GM10248 (cell line): ENCODE measurements around the gene PHF11.
"Not testable (repeated sequence)": the region's sequence is repeated elsewhere in the genome, so short reads cannot be mapped to it uniquely, and the experiment has no call there.

Source experiments
- CTCF ChIA-PET: fragments of 300-600 bp; sonication (Branson Sonifier 250); formaldehyde crosslinking; extraction: SDS; loops from one replicate; lab custom pipeline; 2021; ENCODE audit warnings: antibody characterized with exemption; lab: Yijun Ruan, JAX
- POLR2A ChIA-PET: fragments of 350-650 bp; sonication (Branson Sonifier 250); formaldehyde crosslinking; extraction: SDS; loops from one replicate; lab custom pipeline; 2020; ENCODE audit warnings: antibody characterized with exemption; lab: Yijun Ruan, JAX
- DNase-seq: peaks from one replicate; pipeline ENCODE4 v3.0.0; 2012; ENCODE audit errors: extremely low spot score
- TF ChIP-seq, protein P1 (sequence below): IDR thresholded peaks from 2 replicates; pipeline ENCODE4 v1.5.1; 2012; ENCODE audit warnings: mild to moderate bottlenecking, low read depth; ENCODE audit errors: extremely low read depth, missing control alignments, control extremely low read depth

The PHF11 gene

DNA sequence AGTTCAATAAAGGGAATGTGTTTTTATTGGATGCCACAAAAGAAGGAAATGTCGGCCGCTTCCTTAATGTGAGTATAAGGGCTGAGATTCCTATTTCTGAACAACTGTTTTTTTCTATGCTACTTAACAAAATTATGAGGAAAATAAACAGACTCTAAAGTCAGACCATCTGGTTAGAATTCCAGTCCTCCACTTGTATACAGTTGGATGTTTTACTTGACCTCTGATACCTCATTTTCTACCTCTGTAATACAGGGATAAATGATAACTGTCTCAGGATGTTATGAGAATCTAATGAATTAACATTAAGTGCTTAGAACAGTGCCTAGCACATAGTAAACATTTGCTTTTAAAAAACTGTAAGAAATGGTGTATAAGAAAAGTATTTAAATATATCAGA lies 7.2 kb upstream of the PHF11 start:
- DNase-seq: no peak
- TF ChIP-seq, protein P1, sequence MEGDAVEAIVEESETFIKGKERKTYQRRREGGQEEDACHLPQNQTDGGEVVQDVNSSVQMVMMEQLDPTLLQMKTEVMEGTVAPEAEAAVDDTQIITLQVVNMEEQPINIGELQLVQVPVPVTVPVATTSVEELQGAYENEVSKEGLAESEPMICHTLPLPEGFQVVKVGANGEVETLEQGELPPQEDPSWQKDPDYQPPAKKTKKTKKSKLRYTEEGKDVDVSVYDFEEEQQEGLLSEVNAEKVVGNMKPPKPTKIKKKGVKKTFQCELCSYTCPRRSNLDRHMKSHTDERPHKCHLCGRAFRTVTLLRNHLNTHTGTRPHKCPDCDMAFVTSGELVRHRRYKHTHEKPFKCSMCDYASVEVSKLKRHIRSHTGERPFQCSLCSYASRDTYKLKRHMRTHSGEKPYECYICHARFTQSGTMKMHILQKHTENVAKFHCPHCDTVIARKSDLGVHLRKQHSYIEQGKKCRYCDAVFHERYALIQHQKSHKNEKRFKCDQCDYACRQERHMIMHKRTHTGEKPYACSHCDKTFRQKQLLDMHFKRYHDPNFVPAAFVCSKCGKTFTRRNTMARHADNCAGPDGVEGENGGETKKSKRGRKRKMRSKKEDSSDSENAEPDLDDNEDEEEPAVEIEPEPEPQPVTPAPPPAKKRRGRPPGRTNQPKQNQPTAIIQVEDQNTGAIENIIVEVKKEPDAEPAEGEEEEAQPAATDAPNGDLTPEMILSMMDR: no peak
- POLR2A ChIA-PET: no interaction called here
- CTCF ChIA-PET: no interaction called here

DNA sequence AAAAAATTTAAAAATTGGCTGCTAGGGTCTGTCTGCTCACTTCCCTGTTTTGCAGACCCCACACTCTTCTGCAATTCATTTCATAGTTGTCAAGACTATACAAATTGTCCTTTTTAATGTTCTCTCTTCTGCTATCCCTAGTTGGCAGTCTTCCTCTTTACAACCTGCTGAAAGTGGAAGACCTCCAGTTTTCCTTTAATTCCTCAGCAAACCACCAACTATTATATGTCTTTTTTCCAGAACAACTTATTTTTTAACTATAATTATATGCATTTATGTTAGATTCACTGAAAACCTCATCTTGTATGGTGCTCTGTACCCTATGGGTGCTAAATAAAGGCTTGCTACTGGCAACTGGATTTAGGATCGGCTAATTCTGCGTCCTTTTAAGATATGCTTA lies 1.1 kb upstream of the PHF11 start:
- POLR2A ChIA-PET: interaction anchor here (0.7 kb wide), 1 partner anchor 9 kb away, joined by 6 read pairs; no protein-coding TSS in a partner anchor
- no peak for DNase-seq
- CTCF ChIA-PET: interaction anchor here (1.4 to 1.9 kb wide), 3 partner anchors 10 to 55 kb away, joined by 3 to 6 read pairs (median 4); no protein-coding TSS in a partner anchor

DNA sequence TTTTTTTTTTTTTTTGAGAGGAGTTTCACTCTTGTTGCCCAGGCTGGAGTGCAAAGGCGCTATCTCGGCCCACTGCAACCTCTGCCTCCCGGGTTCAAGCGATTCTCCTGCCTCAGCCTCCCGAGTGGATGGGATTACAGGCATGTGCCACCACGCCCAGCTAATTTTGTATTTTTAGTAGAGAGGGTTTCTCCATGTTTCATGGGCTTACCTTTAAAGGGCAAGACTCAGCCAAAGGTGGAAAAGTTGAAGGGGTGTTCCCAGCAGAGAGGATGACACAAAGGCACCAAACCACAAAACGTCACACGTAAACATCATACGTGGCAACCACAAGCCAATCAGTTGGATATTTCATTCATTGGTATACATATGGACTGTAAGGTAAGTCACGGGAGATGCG lies 1.1 kb downstream of the PHF11 start:
- POLR2A ChIA-PET, DNase-seq: not testable (repeated sequence)
- CTCF ChIA-PET: interaction anchor here (1.3 to 2.0 kb wide), 2 partner anchors 15 to 64 kb away, joined by 3 to 6 read pairs; no protein-coding TSS in a partner anchor

More for the DNA sequence above, 1.1 kb upstream of the PHF11 start:
- TF ChIP-seq, protein P1: peak; percentile 15

DNA sequence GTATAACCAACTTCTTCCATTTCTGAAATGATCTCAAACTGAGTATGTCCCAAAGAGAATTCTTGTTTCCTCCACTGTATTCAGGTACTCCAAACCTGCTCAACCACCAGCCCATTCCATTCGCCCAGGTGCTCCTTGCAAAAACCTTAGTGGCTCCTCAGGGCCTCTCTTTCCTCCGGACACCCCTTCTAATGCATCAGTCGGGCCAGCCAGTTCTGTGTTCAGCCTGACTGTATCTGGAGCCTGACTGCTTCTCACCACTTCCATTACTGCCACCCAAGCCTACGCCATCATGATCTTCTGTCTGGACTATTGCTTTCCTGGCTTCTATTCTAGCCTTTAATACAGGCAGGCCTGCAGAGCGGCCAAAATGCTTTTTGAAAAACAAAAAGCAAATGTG lies 1.5 kb downstream of the PHF11 start:
- no peak for DNase-seq
- ChIA-PET CTCF (no interaction called here), POLR2A (no interaction called here)
- TF ChIP-seq, protein P1: no peak

DNA sequence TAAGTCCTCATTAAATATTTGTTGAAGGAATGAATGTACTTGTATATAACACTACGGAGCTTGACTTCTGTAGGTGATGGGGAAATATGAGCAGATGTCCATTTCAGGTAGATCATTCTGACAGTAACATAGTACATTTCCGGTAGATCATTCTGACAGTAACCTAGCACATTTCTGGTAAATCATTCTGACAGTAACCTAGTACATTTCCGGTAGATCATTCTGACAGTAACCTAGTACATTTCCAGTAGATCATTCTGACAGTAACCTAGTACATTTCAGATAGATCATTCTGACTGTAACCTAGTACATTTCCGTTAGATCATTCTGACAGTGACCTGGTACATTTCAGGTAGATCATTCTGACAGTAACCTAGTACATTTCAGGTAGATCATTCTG lies 2.5 kb downstream of the PHF11 start:
- DNase-seq: no peak
- CTCF ChIA-PET: no interaction called here
- POLR2A ChIA-PET: no interaction called here
- TF ChIP-seq, protein P1: no peak

DNA sequence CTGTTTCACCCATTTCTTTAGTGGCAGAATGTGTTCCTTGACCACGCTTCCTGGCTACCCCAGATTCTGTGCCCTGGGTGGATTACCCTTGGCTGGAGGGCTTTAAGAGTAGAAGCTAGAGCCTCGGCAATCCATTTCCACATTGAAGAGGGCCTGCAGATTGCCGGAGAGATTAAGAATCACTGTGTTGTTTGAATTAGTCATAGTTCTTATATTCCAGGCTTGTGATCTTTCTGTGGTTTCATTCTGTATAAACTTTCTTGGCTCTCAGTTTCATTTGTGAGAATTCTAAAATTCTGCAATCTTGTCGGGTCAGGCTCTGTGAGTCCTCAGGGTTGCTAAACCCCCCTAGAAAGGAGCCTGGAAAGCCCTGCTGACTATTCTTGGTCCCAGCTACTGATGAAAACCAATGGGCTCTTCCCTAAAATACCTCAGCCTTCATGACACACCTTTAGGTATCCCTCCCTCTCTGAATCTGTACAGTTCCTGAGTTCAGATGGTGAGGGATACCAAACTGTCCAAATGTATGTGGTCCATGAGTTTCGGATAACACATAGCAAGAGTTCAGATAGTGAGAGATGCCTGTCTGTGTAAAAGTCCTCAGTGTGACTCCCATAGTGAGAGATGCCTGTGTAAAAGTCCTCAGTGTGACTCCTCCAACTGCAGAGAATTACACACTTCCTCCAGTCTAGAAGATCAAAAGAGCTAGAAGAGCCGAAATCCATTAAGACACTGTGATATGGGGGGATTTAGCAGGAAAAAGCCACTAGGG lies 4.3 kb downstream of the PHF11 start:
- TF ChIP-seq, protein P1: no peak
- ChIA-PET CTCF (interaction anchor here (1.1 kb wide), 2 partner anchors 18 to 71 kb away, joined by 3 read pairs; no protein-coding TSS in a partner anchor), POLR2A (no interaction called here)
- DNase-seq: no peak

DNA sequence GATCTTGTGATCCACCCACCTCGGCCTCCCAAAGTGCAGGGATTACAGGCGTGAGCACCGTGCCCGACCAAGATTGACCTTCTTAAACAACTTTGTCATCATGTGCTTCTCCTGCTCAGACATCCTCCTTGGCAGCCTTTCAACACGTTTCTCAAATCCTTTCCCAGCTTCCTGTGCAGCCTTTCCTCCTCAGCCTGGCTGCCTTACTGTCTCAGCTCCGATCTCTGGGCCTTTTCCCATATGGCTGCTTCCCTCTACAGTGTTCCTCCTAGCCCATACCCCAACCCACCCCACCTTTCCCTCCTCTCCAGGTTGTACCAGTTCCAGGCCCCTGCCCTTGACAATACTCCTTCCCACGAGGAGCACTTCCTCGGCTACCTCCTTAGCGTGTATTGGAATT lies 7.2 kb downstream of the PHF11 start:
- no peak for DNase-seq
- TF ChIP-seq, protein P1: no peak
- ChIA-PET CTCF (interaction anchor here (1.2 to 1.3 kb wide), 2 partner anchors 28 to 37 kb away, joined by 3 read pairs; no protein-coding TSS in a partner anchor), POLR2A (no interaction called here)
